Medulla oblongata (tissue), 1 donor: ENCODE data around the gene SRRM3.
"Not testable (repeated sequence)": the region's sequence is repeated elsewhere in the genome, so short reads cannot be mapped to it uniquely, and the experiment has no call there.

Experiments
- DNase-seq: peaks from one replicate; pipeline ENCODE4 v3.0.0-alpha.2; 2015; ENCODE audit errors: extremely low spot score

SRRM3 gene, protein sequence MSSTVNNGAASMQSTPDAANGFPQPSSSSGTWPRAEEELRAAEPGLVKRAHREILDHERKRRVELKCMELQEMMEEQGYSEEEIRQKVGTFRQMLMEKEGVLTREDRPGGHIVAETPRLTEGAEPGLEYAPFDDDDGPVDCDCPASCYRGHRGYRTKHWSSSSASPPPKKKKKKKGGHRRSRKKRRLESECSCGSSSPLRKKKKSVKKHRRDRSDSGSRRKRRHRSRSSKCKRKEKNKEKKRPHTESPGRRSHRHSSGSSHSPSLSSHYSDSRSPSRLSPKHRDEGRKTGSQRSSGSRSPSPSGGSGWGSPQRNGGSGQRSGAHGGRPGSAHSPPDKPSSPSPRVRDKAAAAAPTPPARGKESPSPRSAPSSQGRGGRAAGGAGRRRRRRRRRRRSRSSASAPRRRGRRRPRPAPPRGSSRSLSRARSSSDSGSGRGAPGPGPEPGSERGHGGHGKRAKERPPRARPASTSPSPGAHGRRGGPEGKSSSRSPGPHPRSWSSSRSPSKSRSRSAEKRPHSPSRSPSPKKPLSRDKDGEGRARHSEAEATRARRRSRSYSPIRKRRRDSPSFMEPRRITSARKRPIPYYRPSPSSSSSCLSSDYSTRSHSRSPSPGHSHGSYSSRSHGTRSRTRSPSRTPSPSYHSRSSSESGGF

DNA sequence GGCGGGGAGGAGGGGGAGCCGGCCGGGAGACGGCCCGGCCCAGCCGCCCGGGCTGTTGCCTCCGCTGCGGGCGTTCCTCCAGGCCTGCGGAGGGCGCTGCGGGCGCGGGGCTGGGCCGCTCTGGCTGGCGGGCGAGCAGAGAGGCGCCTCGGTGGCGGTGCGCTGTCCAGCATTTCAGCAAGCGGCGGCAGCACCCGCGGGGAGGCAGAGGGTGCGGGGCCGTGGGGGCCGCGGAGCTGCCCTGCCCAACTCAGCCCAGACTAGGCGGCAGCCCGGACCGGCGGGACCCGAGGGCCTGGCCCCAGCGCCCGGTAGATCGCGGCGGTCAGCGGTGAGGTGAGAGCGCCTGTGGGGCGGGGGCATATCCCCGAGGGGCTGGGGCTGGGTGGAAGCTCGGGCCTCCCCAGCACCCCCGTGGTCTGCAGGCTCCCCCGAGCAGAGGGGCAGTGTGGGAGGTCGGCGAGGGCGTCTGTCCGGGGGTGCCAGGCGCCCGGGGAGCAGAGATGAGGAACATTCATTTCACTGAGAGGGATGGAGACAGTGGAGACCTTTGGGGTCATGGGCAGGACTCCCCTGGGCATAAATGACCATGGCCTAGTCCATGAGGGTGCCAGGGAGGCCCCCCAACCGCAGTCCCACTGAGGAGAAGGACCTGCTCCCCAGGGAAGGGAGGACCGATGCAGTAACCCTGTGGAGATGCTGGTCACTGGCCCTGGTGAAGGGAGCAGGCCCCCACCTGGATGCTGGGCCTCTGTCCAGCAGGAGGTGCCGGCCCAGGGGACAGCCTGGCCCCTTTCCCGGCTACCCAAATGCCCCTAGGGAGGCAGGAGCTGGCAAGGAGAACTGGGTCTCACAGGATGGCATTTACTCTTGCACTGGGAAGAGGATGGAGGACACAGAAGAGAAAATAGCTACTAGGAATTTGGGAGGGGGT is at the start of gene SRRM3:
SRRM3 (plus strand) TSS at position 165 of the 934 bp plus-strand sequence. CDS start 33,171 bp downstream, outside the sequence.
- peak; percentile 64 for DNase-seq

DNA sequence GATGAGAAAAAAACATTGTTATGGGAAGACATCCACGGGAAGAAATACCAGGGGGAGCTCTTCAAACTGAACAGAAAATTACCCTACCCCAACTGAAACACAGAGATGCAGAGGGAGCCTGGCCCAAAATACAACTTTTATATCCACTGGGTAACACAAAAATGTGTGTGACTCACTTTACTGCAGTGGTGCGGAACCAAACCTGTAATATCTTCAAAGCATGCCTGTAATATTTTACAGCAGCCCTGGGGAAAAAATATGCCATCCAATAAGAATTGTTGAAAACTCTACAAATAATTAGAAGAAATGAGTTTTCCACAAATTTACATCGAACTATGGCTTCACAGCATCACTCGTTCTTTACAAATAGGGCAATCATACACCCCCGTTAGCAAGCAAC is 49.8 kb upstream of the SRRM3 start:
- no peak for DNase-seq

DNA sequence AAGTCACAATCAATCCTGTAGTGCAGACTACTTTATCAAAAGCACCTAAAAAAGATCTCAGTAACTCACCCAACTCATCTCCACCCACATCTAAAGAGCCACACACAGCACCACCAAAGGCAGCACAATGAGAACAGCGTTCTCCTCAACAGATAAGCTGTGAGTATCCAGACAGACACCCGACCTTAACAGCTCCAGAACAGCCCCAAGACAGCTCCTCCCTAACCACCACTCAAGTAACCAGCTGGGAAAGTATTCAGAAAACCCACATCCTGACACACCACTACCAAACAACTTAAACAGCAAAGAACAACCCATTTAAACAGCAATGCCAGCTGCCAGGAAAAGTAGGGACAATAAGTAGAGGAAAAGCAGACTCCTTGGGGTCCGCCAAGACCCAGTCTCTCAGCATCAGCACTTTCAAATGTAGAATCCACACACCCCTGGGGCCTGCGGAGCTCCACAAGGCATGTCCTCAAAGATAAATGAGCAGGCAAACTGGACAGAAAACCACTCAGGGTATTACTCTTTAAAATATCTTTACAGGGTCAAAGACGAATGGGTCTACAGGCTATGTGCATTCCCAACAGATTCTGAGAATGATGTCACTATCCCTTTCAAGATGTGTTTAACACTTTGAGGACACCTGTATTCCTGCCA is 48.0 kb upstream of the SRRM3 start:
- DNase-seq: not testable (repeated sequence)

DNA sequence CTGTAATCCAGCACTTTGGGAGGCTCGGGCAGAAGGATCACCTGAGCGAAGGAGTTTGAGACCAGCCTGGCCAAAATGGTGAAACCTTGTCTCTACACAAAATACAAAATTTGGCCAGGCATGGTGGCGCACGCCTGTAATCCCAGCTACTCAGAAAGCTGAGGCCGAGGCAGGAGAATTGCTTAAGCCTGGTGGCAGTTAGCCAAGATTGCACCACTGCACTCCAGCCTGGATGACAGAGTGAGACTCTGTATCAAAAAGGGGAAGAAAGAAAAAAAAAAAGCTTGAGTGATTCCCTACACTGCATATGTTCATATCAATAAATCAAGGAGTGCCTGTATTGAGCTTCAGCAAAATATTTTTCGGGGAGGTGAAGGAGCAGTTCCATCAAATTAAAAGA is 45.8 kb upstream of the SRRM3 start:
- peak; percentile 66 for DNase-seq

DNA sequence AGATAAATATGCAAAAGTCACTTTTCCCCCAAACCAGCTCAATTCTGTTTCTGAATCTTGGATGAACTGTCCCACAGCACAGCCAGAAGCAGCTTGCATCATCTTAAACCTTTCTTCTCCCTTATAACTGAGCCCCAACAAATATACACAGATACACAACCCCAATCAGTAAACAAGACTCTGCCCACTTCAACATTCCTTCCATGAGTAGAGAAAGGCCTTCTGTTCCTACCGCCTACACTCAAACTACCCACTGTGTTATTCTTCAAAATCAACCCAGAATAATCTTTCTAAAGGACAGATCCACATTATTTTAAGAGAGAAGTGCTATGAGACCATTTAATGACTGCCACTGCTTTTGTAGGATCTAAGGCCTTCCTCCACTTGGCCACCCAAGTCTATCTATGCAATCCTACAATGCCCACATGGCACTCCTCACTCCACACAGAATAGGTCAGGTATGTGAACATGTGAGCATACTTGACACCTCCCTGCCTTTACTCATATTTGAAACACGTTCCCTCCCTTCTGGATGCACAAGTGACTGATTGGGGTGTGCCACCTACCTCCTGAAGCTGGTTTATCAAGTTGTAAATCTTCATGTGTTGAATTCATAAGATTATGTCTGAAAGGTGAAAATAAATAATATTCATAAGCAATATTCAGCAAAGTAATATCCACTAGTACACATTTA is 44.6 kb upstream of the SRRM3 start:
- DNase-seq: not testable (repeated sequence)

DNA sequence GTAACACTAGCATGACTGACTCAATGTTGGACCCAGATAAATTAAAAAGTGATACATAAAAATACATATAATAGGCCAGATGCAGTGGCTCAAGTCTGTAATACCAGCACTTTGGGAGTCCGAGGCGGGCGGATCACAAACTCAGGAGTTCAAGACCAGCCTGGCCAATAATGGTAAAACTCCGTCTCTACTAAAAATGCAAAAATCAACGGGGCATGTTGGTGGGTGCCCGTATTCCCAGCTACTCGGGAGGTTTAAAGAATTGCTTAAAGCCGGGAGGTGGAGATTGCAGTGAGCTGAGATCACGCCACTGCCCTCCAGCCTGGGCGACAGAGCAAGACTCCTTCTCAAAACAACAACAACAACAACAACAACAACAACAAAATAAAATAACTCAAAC is 43.3 kb upstream of the SRRM3 start:
- not testable (repeated sequence) for DNase-seq

DNA sequence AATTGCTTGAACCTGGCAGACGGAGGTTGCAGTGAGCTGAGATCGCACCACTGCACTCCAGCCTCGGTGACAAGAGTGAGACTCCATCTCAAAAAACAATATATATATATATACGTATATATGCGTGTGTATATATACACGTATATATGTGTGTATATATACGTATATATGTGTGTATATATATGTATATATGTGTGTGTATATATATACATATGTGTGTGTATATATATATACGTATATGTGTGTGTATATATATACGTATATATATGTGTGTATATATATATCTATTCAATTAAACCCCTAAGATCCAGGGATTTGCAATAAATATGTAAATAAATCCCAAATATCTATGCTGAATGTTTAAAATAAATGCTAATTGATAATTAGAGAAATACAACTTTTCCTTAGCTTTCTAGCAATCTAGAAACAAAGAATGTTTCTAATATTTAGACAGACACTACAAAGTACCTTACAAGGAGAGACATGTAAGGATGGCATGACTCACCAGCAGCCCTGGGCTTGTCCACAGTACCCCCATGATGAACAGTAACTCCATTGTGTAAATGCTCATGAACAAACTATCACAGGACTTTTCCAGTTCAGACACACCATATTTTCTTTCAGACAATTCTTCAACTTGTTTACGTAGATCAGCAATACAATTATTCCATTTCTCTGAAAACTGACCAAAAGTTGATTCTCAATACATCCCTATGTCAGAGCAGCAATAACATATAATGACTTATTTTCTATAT is 39.1 kb upstream of the SRRM3 start:
- DNase-seq: not testable (repeated sequence)

DNA sequence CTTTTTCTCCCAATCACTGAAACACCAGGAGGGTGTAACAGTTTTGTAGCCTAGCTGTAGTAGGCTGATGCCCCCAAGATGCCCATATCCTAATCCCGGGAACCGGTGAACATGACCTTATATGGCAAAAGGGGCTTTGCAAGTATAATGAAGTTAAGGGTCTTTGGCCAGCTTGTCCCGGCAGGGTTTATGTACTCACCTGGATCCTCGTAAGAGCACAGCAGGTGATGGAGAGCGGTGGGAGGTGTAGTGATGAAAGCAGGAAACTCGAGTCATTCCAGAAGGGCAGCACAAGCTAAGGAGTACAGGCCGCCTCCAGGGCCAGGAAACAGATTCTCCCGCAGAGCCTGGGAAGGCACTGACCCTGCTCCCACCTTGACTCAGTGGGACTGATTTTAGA is 37.9 kb upstream of the SRRM3 start:
- not testable (repeated sequence) for DNase-seq

DNA sequence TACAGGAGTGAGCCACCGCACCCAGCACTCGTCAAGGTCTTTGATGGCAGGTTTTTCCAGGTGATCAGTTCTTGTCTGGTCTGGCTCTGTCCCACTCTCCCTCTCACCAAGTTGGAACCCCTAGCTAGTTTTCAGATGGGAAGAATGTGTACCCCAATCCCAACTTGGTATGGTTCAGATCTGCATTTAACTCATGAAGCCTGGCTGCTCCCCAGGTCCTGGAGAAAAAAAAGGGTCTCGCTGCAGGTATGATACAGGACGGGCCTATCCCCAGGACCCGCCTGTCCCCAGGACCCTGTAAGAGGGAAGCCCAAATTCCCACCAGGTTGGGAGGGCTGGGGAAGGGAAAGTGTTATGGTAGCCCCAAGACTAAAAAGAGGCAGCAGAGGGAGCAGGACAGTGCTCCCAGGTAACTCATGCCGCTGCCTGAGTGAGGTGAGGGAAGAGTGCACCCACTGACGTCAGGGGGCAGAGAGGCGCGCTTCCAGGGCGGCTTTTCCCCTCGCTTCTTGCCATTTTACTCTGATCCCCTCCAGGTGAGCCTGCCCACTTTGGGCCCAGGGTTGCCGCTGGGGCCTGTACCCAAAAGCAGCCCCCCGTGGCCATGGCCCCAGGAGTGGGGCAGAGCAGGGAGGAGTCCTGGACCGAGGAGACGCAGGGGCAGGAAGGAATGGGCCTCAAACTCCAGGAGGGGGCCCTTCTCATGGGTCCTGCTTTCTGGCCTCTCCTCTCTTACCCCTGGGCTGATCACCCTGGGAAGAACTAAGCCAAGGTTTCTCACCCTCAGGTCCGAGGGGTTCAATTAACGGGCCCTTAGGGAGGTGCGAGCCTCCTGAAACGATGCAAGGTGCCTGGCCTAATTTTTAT is 36.4 kb upstream of the SRRM3 start:
- DNase-seq: no peak

DNA sequence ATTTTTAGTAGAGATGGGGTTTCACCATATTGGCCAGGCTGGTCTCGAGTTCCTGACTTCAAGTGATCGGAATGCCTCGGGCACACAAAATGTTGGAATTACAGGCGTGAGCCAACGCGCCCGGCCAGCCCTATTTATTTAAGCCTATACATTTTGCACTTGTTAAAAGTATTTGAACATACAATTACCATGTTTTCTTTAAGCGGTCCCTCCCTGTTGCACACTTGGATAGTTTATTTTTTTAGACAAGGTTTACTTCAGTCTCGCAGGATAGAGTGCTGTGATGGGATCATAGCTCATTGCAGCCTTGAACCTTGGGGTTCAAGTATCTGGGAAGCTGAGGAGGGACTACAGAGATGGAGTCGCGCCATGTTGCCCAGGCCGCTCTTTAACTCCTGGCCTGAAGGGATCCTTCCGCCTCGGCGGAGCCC is 35.7 kb upstream of the SRRM3 start:
- DNase-seq: no peak

DNA sequence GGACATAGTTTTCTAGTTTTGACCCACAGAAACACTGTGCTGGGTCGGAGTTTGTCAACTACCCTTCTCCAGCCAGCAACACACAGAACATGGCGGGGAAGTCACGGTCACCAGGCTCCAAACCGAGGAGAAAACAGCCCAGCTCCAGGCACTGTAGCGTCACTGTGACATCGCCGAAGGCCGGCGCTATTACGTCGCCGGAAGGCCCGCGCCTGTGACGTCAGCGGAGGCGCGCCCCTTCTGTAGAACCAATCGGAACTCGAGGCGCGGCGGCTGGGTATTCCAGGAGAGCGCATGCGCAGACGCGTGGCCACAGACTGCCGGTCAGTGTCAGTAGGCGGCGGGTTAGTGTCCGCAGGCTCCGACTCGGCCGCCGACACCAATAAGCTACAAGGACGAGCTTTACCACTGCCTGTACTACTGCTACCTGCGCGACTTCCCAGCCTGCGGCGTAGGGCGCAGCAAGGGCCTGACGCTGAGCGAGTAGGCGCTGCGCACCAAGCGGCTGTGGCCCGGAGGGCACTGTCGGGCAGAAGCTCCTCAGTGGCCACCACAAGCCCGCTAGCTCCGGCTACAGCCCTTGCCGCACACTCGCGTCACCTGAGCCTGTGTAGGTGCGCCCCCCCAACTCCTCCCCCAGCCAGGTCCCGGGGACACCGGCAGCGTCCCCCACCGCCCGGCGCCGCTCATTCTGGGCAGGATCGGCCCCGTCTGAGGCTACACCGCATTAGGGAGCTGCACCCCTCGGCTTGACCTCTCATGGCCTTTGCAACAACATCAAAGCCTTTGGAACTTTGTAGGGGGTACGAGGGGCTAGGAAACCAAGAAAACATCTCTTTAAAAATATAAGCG is 35.1 kb upstream of the SRRM3 start:
- DNase-seq: peak; percentile 96

DNA sequence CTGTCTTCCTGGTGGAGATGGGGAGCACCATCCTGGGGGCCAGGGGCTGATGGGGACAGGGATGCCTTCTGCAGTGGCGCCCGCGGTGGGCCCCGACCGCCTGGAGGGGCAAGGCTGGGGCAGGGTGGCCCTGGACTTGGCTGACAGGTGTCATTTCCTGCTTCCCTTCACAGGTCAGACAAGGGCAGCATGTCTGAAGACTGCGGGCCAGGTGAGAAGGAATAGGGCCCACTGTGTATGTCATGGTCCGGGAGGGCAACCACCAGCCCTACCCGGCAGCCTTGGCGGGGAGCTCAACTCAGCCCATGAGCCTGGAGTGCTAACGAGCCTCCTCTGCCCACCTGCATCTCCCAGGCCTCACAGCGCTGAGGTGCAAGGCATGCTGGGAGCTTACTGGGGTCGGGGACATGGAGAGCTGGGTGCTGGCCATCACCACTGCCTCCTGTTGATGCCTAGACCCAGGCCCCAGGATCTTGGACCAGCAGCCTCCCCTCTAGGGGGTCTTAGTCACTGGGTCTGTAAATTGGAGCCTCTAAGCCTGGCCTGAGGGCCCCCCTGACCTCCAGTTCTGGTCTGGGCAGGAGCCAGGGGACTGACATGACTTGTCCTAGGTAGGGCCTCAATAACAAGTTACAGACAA is 28.0 kb upstream of the SRRM3 start:
- no peak for DNase-seq

DNA sequence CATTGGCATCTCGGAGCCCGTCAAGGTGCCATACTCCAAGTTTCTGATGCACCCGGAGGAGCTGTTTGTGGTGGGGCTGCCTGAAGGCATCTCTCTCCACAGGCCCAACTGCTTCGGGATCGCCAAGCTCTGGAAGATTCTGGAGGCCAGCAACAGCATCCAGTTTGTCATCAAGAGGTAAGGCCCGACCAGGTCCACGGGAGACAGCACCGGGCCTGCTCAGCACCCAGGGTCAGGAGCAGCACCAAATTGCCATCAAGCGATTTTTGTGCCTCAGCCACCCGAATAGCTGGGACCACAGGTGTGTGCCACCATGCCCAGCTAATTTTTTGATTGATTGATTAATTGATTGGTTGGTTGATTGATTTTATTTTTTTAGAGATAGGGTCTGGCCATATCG is 24.7 kb upstream of the SRRM3 start:
- DNase-seq: not testable (repeated sequence)

DNA sequence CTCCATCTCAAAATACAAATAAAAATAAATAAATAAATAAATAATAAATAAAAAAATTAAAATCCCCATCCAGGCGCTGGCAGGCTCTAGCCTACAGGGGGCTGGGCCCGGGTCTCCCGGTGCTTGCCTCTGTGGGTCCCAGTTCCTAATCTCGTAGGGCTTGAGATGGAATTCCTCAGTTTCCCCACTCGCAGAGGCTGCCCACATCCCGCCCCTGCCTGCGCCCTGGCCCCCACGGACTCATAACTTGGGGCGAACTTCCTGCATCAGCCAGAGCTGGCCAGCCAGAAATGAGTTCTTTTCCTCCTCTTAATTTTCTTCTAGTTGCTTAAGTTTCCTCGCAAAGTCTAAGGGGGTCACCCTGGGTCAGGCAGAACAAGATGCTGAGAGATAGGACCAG is 22.0 kb upstream of the SRRM3 start:
- DNase-seq: no peak

DNA sequence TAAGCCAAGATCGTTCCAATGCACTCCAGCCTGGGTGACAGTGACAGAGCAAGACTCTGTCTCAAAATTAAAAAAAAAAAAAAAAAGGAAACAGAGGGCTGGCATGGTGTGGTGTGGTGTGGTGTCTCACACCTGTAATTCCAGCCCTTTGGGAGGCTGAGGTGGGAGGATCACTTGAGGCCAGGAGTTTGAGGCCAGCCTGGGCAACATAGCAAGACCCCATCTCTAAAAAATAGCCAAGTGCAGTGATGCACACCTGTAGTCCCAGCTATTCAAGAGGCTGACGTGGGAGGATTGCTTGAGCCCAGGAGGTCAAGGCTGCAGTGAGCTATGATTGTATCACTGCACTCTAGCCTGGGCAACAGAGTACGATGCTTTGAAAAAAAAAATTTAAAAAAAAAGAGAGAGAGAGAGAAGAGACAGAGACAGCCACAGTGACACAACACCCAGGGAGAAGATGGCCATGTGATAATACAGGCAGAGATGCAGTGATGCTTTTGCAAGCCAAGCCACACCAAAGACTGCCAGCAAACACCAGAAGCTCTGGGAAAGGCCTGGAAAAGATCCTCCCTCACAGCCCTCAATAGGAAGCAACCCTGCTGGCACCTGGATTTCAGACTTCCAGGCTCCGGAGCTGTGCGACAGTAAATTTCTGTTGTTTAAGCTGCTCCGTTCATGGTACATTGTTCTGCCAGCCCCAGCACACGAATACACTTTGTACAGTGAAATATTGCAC is 19.3 kb upstream of the SRRM3 start:
- no peak for DNase-seq

DNA sequence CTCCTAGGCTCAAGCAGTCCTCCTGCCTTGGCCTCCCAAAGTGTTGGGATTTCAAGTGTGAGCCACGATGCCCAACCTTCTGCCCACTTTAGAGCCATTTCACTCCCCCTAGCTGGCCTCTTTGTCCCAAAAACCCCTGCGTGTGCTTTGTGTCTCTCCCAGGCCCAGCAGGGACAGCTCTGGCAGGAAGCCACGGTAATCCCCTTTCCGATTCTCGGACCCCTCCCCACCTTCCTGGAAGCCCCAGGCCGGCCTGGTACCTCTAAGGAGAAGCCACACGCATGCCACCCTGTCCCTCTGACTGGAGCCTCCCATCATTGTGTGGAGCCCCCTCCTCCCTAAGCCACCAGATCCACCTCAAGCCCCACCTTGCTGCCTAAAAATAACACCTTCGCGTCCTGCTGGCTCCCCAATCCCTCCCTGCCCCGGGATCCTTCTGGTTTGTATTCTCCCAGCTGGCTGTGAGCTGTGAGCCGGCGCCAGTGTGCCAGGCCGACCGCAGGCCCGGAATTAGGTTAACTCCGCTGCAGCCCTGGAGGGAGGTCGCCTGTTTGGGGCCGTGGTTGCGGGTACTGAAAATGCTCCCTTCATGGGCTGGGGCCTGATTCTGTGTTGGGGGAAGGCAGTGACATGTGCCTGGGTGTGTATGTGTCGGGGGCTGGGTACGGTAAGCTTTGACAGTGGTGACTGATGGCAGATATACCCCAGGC is 16.4 kb upstream of the SRRM3 start:
- DNase-seq: no peak
